B cell (primary cell): ENCODE data around the gene MORN1. TPM values are rescaled to one million over a fixed set of nuclear protein-coding genes. Genes with fewer than 3 reads are reported as not detected.

Experiments
- ATAC-seq: fragments of 200-7000 bp; cut with Tn5 transposase; one replicate; pipeline ENCODE4 v1.10.0; 2021; ENCODE audit warnings: low read depth, mild to moderate bottlenecking, moderate number of reproducible peaks, moderate library complexity
- CTCF ChIA-PET: fragments of 350-600 bp; sonication (Branson Sonifier 250); formaldehyde crosslinking; loops from one replicate; lab custom pipeline; 2021; ENCODE audit warnings: antibody characterized with exemption, inconsistent platforms; lab: Charles Lee
- POLR2A ChIA-PET: fragments of 350-600 bp; sonication (Branson Sonifier 250); formaldehyde crosslinking; loops from one replicate; lab custom pipeline; 2021; ENCODE audit warnings: antibody characterized with exemption; lab: Charles Lee
- DNase-seq: peaks from one replicate; pipeline ENCODE4 v3.0.0; 2013
- H2AFZ ChIP-seq: 2 replicates; pipeline ENCODE4 v1.6.1; 2012; ENCODE audit warnings: mild to moderate bottlenecking, low read depth, low read length; ENCODE audit not compliant: insufficient read depth, poor library complexity, severe bottlenecking
- H3K27ac ChIP-seq, 2 donors: 1 replicate in 1 of 2; 2 replicates in 1 of 2; pipeline ENCODE4 v1.5.1; 2012 to 2013; ENCODE audit warnings: low read length in 2 of 2, mild to moderate bottlenecking in 2 of 2, moderate library complexity in 1 of 2
- H3K27me3 ChIP-seq, 4 experiments: fragments of 200-600 bp in 1 of 4; sonication (generic) in 1 of 4; replicated peaks in 1 of 4; 1 replicate in 2 of 4; 2 replicates in 2 of 4; pipeline versions ENCODE4 v1.6.1 to v1.7.0; 2013 to 2016; ENCODE audit warnings: low read length in 3 of 4, mild to moderate bottlenecking in 2 of 4, mixed read lengths in 1 of 4, moderate library complexity in 1 of 4; ENCODE audit not compliant: insufficient read depth in 4 of 4, control insufficient read depth in 3 of 4; ENCODE audit errors: control extremely low read depth in 1 of 4
- H3K36me3 ChIP-seq, 2 experiments: replicated peaks in 1 of 2; 1 replicate in 1 of 2; 2 replicates in 1 of 2; pipeline versions ENCODE4 v1.6.1 to v1.7.1; 2013; ENCODE audit warnings: low read length in 1 of 2; ENCODE audit not compliant: insufficient read depth in 2 of 2, control insufficient read depth in 1 of 2; ENCODE audit errors: control extremely low read depth in 1 of 2, extremely low read depth in 1 of 2
- H3K4me1 ChIP-seq, 2 donors: fragments of 200-600 bp in 1 of 2; sonication (generic) in 1 of 2; 1 replicate in 1 of 2; 2 replicates in 1 of 2; pipeline versions ENCODE4 v1.5.1 to v1.6.1; 2013 to 2017; ENCODE audit warnings: low read length in 2 of 2; ENCODE audit not compliant: control insufficient read depth in 2 of 2, insufficient read depth in 2 of 2
- H3K4me2 ChIP-seq: replicated peaks from 2 replicates; pipeline ENCODE3; 2012; ENCODE audit warnings: mild to moderate bottlenecking, low read depth, low read length; ENCODE audit not compliant: poor library complexity, severe bottlenecking
- H3K4me3 ChIP-seq, 5 experiments: fragments of 200-600 bp in 1 of 5; sonication (generic) in 1 of 5; 1 replicate in 3 of 5; 2 replicates in 2 of 5; pipeline versions ENCODE4 v1.5.1 to v1.7.0; 2011 to 2016; ENCODE audit warnings: low read length in 4 of 5, mild to moderate bottlenecking in 4 of 5, low read depth in 2 of 5, control low read depth in 1 of 5, moderate library complexity in 1 of 5; ENCODE audit not compliant: insufficient read depth in 1 of 5; ENCODE audit errors: control extremely low read depth in 1 of 5, extremely low read depth in 1 of 5
- H3K79me2 ChIP-seq: fragments of 200-600 bp; sonication (generic); one replicate; pipeline ENCODE4 v1.6.0; 2016; ENCODE audit warnings: low read length; ENCODE audit not compliant: control insufficient read depth, insufficient read depth
- H3K9ac ChIP-seq: fragments of 200-600 bp; sonication (generic); 2 replicates; pipeline ENCODE4 v1.6.1; 2017; ENCODE audit warnings: mild to moderate bottlenecking, low read length, moderate library complexity
- H3K9me3 ChIP-seq, 3 donors: one replicate each; pipeline versions ENCODE4 v1.6.1 to v1.7.1; 2013; ENCODE audit warnings: low read length in 2 of 3; ENCODE audit not compliant: control insufficient read depth in 2 of 3, insufficient read depth in 1 of 3; ENCODE audit errors: control extremely low read depth in 1 of 3
- H4K20me1 ChIP-seq: 2 replicates; pipeline ENCODE4 v1.6.0; 2012; ENCODE audit warnings: mild to moderate bottlenecking, low read length; ENCODE audit not compliant: insufficient read depth, control insufficient read depth, poor library complexity, severe bottlenecking
- H3K27ac Mint-ChIP-seq: one replicate; pipeline ENCODE4 v1.8.0; 2021; ENCODE audit warnings: mixed read lengths
- H3K27me3 Mint-ChIP-seq: one replicate; pipeline ENCODE4 v1.8.0; 2021; ENCODE audit warnings: mixed read lengths
- H3K4me1 Mint-ChIP-seq: one replicate; pipeline ENCODE4 v1.8.0; 2021; ENCODE audit warnings: mixed read lengths
- H3K4me3 Mint-ChIP-seq: one replicate; pipeline ENCODE4 v1.8.0; 2021; ENCODE audit warnings: mixed read lengths
- H3K9me3 Mint-ChIP-seq: one replicate; pipeline ENCODE4 v1.8.0; 2022; ENCODE audit warnings: mixed read lengths; ENCODE audit not compliant: insufficient read depth
- EZH2 ChIP-seq: IDR thresholded peaks from 2 replicates; pipeline ENCODE4 v1.6.1; 2012; ENCODE audit warnings: borderline replicate concordance, low read depth, mild to moderate bottlenecking, moderate library complexity, low read length; ENCODE audit not compliant: insufficient read depth, poor library complexity, severe bottlenecking
- WGBS: methylation state at CpG from one replicate; pipeline ENCODE4 v1.1.5; 2013; ENCODE audit warnings: missing lambda C conversion rate; ENCODE audit not compliant: insufficient coverage; 5-methylcytosine and 5-hydroxymethylcytosine counted together
- intact Hi-C: fragments of 100-400 bp; cut with micrococcal nuclease; formaldehyde crosslinking; loops from one replicate; pipeline ENCODE4 v1.10.0; 2022
- polyA plus RNA-seq: library from polyadenylated mRNA; depleted of rRNA; stranded (reverse); fragments of >200 nt; gene quantifications from 2 replicates; pipeline ENCODE4 v1.2.3, GENCODE V29; 2012
- total RNA-seq, 2 donors: library from RNA; stranded (reverse); fragments of 120-200 nt in 1 of 2; gene quantifications; 1 replicate in 1 of 2; 2 replicates in 1 of 2; pipeline versions ENCODE4 v1.2.3 to v1.2.4, GENCODE V29; 2013 to 2022
- TF ChIP-seq, protein P1 (sequence below): fragments of 200-600 bp; IDR thresholded peaks from one replicate; pipeline ENCODE4 v1.8.0; 2022; ENCODE audit warnings: antibody characterized with exemption, mild to moderate bottlenecking

MORN1 gene
- total and polyA plus RNA-seq, 2 donors (not counting 1 experiment from before 2014, with no cell fraction given) = 10.2 to 32.6 TPM

DNA sequence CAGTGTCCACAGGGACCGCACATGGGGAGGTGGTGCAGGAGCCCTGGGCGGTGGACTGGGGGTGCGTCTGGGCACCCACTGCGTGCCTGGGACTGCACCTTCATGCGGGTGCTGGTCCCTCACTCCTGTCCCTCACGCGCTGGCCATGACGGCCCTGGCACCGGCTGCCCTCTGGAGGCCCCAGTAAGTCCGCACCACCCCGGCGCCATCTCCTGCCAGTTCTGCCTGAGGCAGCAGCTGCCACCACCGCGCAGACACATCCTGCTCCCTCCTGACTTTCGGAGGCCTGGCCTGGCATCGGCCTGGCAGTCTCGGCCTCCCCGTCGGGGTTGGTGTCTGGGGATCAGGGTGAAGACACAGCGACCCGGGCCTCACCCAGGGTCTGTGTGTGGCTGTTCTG, 64.8 kb downstream of the MORN1 start:
- 89% methylated on average over 20 of the region's 21 CpGs for WGBS
- ChIA-PET CTCF (no interaction called here), POLR2A (no interaction called here)
- DNase-seq (no peak), ATAC-seq (no peak)
- no peaks in the 10 kb centered on the region for H3K4me1 ChIP-seq
- no peaks in the 10 kb centered on the region for H4K20me1 ChIP-seq
- H3K79me2 ChIP-seq = no peaks in the 10 kb centered on the region
- H3K9ac ChIP-seq = no peak overlapping the region
- Mint-ChIP-seq H3K27ac (no peak overlapping the region), H3K9me3 (no peaks in the 10 kb centered on the region), H3K4me3 (no peak overlapping the region), H3K4me1 (no peaks in the 10 kb centered on the region), H3K27me3 (peaks cover 6% of the 10 kb centered on the region)
- intact Hi-C loops = no loop called here
- H3K27ac ChIP-seq = no peak overlapping the region
- TF ChIP-seq EZH2 = no peak
- TF ChIP-seq, protein P1, sequence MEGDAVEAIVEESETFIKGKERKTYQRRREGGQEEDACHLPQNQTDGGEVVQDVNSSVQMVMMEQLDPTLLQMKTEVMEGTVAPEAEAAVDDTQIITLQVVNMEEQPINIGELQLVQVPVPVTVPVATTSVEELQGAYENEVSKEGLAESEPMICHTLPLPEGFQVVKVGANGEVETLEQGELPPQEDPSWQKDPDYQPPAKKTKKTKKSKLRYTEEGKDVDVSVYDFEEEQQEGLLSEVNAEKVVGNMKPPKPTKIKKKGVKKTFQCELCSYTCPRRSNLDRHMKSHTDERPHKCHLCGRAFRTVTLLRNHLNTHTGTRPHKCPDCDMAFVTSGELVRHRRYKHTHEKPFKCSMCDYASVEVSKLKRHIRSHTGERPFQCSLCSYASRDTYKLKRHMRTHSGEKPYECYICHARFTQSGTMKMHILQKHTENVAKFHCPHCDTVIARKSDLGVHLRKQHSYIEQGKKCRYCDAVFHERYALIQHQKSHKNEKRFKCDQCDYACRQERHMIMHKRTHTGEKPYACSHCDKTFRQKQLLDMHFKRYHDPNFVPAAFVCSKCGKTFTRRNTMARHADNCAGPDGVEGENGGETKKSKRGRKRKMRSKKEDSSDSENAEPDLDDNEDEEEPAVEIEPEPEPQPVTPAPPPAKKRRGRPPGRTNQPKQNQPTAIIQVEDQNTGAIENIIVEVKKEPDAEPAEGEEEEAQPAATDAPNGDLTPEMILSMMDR = no peak
- H3K4me3 ChIP-seq = no peak overlapping the region
- no peaks in the 10 kb centered on the region for H3K36me3 ChIP-seq
- peaks cover 0 to 17% (median 0%) of the 10 kb centered on the region in 4 experiments for H3K27me3 ChIP-seq
- H3K4me2 ChIP-seq = no peak overlapping the region
- no peak overlapping the region for H2AFZ ChIP-seq
- H3K9me3 ChIP-seq = no peaks in the 10 kb centered on the region

DNA sequence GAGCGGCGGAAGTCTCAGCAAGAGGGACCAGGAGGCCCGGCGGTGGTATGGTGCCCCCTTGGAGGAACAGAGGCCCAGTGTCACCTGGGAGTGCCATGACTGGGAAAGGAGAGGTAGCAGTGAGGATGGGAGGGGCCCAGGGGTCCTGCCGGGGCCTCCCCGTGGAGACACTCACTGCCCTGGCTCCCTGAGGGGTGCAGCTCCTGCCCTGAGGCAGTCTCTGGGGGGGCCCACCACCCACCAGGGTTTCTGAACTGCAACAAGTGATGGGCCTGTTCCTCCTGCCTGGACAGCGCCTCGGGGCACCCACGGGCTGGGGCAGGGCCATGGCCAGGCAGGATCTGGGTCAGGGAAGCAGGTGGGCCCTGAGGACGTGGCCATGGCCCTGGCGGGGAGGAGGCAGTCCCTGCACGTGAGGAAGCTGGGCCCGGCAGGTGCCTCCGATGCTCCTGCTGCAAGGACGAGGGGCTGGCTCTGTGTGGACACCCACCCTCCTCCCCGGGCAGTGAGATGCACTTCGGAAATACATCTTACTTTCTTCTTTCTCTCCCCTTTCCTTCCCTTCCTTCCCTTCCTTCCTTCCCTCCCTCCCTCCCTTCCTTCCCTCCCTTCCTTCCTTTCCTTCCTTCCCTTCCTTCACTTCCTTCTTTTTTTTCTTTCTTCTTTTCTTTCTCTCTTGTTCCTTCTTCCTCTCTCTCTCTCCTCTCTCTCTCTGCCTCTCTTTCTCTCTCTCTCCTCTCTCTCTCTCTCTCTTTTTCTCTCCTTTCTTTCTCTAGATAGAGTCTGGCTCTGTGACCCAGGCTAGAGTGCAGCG, 66.6 kb downstream of the MORN1 start:
- intact Hi-C loops = no loop called here
- Histone ChIP-seq H3K9me3 (no peaks in the 10 kb centered on the region), H4K20me1 (no peaks in the 10 kb centered on the region), H3K4me1 (no peaks in the 10 kb centered on the region), H3K79me2 (no peaks in the 10 kb centered on the region), H2AFZ (no peak overlapping the region), H3K27me3 (peaks cover 0 to 27% (median 0%) of the 10 kb centered on the region in 4 experiments), H3K36me3 (no peaks in the 10 kb centered on the region), H3K4me2 (no peak overlapping the region), H3K27ac (no peak overlapping the region), H3K9ac (no peak overlapping the region), H3K4me3 (no peak overlapping the region)
- TF ChIP-seq, protein P1 = no peak
- no peak for TF ChIP-seq EZH2
- ChIA-PET POLR2A (no interaction called here), CTCF (no interaction called here)
- Mint-ChIP-seq H3K27ac (peak overlapping the region; percentile 32), H3K4me1 (no peaks in the 10 kb centered on the region), H3K27me3 (peaks cover 6% of the 10 kb centered on the region), H3K4me3 (no peak overlapping the region), H3K9me3 (no peaks in the 10 kb centered on the region)
- 94% methylated on average over 16 of the region's 18 CpGs for WGBS
- ATAC-seq (no peak), DNase-seq (no peak)
